ENCODE measurements around the gene ZNF524.
A peak's percentile ranks its signal among the peaks of the same experiment; 100 is the strongest.

Gene ZNF524

DNA sequence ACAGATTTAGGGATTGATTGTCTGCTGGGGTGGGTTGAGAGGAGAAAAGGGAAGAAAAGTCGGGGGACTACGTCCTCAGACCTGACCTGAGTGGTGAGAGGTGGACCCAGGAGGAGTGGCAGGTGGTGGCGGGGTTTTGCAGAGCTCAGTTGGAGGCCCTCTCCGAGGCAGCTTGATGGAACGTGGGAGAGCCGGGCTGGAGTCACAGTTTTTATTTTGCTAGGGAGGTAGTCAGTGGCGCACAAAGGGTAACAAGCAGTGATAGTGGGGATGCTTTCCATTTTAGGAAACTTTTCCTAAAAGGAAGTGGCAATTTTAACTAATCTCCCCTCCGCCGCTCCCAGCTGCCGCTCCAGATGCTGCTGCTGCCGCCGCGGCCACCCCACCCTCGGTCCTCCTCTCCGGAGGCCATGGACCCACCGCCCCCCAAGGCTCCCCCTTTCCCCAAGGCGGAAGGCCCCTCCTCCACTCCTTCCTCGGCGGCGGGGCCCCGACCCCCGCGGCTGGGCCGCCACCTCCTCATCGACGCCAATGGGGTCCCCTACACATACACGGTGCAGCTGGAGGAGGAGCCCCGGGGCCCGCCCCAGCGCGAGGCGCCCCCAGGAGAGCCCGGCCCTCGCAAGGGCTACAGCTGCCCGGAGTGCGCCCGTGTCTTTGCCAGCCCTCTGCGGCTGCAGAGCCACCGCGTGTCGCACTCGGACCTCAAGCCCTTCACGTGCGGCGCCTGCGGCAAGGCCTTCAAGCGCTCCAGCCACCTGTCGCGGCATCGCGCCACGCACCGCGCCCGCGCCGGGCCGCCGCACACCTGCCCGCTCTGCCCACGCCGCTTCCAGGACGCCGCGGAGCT, 42.3 kb downstream of the ZNF524 start:
- no peak for DNase-seq (ENCODE audit: low spot score)

DNA sequence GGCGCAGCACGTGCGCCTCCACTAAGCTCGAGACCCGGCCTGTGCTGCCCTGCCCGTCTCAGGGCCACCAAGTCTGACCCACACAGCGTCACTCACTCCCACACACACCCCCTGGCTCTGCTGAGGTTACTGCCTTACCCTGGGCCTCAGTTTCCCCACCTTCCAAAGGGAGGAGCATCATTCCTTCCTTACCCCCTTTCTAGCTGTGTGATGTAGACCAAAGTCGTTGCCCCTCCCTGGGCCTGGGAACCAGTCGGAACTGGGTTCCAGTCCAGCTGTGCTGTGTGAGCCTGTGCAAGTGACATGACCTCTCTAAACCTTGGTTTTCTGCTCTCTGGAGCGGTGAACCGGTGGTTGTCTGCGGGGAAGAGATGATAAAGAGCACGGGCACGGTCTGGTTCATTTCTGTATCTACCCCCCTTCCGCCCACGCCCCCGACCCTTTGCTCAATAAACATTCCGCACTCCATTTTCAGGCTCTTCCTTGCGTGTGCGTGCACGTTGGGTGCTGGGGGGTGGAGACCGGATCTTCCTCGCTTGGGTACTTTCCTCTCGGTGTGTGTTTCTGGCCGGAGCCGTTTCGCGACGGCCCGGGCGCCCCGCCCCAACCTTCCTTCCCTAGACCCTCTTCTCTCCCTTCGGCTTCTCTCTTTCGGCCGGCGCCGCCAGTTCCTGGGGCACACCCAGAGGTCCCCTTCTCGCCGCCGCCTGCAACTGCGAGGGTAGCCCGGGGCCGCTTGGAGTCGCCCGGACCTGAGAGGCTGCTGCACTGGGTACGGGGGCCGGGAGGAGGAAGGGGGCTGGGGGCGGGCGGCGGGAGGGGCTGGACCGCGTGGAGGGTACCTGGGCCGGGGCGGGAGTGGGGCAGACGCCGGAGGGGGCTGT, 43.2 kb downstream of the ZNF524 start, which contains the start of gene ZNF581:
Gene ZNF581, plus strand, starts transcription at position 647 of the 884 bp plus-strand sequence. CDS start 923 bp downstream, outside the sequence.
- peak; percentile 85 for DNase-seq (ENCODE audit: low spot score)

DNA sequence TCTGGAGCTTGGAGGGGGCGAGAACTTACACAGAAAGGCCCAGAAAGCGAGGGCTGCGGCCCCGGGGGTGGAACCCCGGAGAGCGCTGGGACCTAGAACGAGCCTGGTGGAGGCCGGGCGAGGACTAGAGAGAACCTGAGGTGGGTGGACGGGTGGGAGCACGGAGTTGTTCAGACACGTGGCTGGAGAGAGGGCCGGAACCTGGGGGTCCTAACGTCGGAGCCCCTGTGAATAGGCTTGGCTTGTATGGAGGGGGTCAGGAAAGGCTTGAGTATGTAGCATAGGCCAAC, 43.7 kb downstream of the ZNF524 start:
- DNase-seq (ENCODE audit: low spot score), result no peak

DNA sequence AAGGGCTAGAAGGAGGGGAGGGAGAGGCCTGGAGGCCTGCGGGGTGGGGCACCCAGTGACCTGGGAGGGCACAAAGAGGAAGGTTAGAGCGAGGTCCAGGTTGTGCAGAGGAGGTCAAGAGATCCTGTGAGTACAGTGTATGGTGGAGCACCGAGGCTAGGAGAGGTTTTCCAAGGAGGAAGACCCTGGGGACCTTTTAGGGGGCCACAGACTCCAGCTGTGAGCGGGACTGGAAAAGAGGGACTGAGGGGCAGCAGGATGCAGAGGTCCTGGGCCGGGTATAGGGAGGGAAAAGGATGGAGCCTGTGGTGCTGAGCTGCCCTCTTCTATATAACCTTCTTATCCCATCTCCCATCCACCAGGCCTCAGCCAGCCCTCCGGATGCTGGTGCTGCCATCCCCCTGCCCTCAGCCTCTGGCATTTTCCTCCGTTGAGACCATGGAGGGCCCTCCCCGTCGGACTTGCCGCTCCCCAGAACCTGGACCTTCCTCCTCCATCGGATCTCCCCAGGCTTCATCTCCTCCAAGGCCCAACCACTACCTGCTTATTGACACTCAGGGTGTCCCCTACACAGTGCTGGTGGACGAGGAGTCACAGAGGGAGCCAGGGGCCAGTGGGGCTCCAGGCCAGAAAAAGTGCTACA, 44.2 kb downstream of the ZNF524 start:
- no peak for DNase-seq (ENCODE audit: low spot score)

- no peak for DNase-seq (ENCODE audit: low spot score)
Measured at GRCh38 chr19:55644842-55645511, 44.9 kb downstream of the ZNF524 start.

DNA sequence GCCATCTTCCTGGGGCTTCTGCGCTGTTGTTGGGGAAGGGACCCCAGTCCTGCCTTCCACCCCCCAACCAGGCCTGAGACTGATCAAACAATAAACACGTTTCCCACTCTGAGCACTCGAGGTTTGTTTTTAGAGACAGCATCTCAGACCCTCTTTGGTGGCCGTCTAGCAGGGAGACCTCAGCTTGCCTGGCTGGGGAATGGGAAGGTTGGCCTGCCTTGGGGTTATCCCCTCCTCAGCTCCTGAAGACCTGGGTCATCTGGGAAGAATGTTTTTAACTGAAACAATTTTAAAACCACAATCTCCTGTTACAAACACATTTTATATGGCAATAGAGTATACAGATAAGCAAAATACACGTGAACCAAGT, 45.4 kb downstream of the ZNF524 start:
- DNase-seq (ENCODE audit: low spot score), result no peak

DNA sequence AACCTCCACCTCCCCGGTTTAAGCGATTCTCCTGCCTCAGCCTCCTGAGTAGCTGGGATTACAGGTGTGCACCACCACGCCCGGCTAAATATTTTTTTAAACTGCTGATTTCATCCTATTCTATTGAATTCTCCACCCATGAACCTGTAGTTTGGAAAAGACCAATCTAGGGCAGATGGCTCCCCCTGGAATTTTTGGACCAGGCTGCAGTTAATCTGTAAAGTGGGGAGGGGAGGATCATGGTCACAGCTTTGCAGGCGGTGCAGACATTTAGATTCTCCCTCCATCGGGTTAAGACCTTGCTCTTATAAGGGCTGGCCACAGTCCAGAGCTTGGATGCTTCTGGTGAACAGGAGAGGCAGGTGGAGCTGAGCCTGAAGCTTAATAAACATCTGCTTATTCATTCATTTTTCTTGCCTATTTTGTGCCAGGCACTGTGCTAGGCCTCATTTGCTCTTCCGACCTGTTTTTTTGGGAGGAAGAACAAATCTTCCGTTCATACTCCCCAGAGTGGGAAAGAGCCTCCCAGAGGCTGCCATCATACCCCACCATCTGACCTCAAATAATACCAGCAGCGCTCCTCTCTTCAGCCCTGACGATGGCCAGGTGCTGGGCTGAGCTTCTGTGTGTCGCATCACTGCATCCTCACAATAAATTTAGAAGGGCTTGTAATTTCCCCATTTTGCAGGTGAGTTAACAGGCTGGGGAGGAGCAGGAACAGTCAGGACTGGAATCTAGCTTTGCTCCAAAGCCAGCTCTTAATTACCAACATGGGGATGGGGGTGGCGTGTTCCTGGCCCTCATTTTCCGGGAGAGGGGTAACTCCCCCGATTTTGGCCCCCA, 47.0 kb downstream of the ZNF524 start:
- no peak for DNase-seq (ENCODE audit: low spot score)

DNA sequence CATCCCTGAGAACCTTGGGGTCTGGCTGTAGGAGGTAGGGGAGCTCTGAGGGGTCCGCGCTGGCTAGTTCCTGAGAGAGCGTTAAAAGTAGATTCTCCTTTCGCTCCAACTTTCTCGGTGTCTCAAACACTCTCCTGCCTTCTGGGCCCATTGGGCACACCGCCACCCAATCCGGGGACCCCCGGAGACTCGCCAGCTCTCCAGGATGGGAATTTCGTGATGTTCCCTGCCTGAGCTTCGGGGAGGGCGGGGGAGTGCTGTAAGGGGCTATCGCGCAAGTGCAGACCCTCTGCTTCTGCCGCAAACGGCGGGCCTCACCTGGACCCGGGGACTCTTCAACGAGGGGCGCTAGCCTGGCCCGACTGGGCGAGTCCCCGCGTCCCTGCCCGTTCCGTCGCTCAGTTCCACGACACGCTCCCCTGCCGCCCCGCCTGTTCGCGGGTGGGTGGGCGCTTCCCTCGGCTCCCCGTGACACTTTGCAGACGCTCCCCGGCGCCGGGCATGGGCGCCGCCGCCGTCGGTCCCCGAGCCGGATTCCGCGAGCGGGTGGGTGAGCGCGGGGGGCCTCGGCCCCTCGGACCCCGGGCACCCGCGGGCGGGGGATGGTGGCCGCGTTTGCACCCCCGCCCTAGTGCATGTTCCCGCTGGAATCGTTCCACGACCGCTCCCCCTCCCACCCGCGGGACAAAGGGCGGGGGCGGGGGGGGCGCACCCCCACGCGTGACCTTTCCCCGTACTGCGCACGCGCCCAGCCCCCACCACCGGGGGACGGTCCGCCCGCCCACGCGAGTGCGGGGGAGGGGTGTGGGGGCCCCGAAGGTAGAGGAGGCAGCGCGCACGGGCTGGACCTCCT, 47.9 kb downstream of the ZNF524 start, which contains the start of gene CCDC106:
Gene CCDC106, plus strand, starts transcription at position 481 of the 853 bp plus-strand sequence. CDS start 835 bp downstream, outside the sequence.
- peak; percentile 79 for DNase-seq (ENCODE audit: low spot score)

DNA sequence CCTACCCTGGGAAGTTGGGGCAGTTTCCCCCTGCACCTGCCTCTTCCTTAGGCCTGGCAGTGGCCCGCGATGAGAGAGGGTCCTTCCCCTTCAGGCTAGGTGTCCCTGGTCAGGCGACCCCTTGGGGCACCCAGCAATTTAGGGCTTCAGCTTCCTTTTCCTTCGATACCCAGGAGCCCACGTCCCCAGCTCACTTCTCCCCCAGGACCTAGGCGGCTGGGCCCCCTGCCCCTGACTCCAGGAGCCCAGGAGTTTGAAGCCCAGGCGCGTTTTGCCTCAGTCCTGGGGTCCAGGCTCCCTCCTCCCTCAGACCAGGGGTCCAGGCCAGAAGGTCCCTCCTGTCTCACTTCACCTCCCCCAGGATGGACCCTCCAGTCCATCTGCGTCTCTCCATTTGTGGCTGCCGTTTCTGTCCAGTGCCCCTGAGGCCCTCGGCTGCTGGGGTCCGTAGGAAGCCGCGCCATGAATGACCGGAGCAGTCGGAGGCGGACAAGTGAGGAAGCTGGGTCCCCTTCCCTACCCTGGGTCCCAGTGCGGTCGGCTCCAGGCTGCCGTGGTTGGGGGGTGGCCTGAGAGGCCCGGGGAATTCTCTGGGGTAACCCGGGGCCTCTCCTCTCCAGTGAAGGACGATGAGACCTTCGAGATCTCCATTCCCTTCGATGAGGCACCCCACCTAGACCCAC, 48.6 kb downstream of the ZNF524 start:
- DNase-seq (ENCODE audit: low spot score), result no peak

DNA sequence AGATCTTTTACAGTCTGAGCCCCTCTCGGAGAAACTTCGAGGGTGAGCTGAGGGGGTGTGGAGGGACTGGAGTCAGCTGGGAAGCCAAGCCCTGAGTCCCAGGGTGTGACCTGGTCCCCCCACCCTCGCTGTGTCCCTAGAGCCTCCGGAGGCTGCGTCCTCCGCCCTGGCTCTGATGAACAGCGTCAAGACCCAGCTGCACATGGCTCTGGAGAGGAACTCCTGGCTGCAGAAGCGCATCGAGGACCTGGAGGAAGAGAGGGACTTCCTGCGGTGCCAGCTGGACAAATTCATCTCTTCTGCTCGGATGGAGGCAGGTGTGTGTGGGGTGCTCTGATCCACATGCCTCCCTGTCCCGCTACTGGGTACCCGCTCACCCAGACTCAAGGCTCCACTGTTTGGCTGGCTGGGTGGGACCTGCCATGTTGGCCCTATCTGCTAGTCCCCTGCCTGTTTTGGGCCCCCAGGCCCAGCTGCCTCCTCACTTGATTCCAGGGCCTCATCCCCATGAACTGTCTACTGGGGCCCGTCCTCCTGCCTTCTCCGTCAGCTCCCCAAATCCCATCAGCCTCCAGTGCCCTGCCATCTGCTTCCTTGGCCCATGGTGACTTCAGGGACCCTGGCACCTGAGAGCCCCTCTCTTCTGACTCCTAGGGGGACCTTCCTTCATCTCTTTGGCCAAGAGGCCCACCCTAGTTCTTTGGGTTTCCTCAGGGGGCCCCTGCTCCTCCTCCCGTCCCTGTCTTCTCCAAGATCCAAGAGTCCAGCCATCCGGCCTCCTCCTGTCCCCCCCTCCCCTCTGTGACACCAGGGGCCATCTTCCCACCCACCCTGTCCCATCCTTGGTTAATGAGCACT, 49.4 kb downstream of the ZNF524 start:
- DNase-seq (ENCODE audit: low spot score), result no peak

DNA sequence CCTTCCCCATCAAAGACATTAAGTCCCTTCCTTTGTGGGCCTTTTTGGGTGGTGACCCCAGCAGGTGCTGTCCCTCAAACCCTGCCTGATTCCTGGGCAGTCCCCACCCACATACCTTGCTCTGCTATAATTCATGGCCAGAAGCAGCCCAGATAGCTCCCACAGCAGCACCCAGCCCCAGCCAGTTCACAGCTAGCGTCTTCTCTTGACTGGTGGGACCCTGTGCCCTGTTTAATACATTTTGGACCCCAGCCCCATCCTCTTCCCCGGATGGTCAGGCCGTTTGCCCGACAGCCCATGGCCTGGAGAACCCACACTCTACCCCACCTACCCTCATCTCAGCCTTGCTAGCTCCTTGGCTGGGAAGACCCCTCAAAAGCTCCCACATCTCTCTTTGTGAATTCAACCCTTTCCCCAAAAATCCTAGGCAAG, 50.1 kb downstream of the ZNF524 start:
- DNase-seq (ENCODE audit: low spot score), result no peak

DNA sequence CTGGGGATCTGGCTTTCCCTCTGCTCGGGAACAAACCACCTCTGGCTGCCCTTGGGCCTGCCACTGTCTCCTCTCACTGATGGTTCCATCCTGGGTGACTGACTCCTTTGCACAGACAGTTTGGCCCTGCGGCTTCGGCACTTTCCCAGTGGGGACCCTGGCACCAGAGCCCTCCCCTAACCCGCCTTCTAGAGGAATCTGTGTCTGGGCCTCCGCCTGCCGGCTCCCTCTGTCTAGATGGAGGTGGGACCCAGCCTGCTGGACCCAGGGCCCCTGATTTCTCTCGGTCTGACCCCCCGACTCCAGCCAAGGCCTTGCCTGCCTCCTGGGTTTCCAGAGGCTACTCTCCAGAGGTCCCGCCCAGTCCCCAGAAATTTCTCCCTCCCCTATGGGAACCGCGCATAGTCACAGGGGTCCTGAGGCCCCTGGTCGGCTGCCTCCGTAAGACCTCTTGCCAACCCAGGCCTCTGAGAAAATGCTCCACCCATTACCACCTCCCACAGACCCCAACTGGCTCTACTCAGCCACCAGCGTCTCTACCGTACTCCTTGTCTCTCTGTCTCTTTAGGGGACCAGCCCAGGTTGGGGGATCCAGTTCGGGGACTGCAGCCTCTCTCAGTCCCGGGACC, 50.6 kb downstream of the ZNF524 start:
- no peak for DNase-seq (ENCODE audit: low spot score)

DNA sequence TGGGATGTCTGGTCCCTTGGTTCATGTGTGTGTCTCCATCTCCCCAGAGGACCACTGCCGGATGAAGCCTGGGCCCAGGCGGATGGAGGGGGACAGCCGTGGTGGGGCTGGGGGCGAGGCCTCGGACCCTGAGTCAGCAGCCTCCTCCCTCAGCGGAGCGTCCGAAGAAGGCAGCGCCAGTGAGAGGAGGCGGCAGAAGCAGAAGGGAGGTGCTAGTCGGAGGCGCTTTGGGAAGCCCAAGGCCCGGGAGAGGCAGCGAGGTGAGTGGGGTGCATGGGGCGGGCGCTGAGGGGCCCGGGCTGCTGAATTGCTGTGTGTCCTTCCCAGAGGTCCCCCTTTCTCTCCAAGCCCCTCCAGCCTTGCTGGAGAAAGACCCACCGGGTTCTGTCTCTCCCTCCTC, 51.1 kb downstream of the ZNF524 start:
- DNase-seq (ENCODE audit: low spot score), result no peak

DNA sequence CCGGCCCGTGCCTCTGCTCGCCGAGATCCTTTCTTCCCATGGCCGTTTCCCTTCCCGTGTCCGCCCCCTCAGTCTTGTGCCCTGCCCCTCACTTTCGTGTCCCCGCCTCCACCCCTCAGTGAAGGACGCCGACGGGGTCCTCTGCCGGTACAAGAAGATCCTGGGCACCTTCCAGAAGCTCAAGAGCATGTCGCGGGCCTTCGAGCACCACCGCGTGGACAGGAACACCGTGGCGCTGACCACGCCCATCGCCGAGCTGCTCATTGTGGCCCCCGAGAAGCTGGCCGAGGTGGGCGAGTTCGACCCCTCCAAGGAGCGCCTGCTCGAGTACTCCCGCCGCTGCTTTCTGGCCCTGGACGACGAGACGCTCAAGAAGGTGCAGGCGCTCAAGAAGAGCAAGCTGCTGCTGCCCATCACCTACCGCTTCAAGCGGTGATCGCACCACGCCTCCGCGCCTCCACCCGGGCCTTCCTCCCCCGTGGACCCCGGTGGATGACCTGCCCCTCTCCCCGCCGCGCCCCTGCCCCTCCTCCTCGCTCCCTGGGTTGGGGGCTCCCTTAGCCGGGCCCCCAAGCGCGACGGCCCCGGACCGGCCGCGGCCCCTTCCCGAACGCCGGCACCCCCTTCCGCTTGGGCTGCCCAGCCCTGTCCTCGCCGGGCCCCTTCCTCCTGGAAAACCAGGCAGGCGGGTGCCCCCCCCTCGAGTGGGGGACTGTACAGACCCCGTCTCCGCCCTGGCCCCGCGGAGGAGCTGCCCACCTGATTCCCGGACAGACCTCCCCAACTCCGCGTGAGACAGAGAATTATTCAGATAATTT, 52.4 kb downstream of the ZNF524 start:
- DNase-seq (ENCODE audit: low spot score), result no peak
